ENCODE measurements around the gene FOXN1. TPM values are rescaled to one million over a fixed set of nuclear protein-coding genes. Genes with fewer than 3 reads are reported as not detected.

FOXN1 gene
- total and polyA plus RNA-seq, 2 of the 13 experiments (the other 11 are each of a cell fraction or from before 2014, with no cell fraction given), result 0.01 TPM; not detected in 1

DNA sequence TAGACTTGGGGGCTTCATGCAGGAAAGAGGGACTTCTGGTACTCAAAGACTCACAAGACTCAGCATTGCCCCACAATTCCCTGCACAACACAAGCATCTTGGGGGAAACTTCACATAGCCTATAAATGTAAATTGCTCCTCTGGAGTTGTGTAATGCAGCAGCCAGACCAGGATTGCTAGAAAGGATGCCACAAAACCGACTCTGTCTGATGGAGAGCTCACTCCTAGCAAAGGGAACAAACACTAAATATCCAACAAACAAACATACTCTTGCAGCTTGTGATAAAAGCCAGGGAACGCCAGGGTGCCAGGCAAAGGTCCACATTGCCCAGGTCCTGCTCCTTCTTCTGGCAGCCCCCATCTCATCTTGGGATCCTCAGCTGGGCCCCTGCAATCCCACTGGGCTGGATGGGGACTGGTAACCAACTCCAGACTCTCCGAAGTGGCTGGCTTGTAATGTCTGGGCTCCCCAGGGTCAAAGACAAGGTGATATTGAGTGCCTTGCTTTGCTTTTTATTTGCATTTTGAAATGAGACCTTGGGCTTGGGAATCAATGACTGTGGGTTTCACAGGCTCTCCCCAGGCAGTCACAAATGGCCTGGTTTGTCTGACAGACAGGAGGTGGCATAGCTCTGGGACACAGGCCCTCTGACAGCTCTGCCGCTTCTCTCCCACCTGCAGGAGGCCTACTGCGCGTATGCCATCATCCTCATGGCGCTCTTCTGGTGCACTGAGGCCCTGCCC is 17.4 kb upstream of the FOXN1 start (continued):
- TF ChIP-seq, protein P1, sequence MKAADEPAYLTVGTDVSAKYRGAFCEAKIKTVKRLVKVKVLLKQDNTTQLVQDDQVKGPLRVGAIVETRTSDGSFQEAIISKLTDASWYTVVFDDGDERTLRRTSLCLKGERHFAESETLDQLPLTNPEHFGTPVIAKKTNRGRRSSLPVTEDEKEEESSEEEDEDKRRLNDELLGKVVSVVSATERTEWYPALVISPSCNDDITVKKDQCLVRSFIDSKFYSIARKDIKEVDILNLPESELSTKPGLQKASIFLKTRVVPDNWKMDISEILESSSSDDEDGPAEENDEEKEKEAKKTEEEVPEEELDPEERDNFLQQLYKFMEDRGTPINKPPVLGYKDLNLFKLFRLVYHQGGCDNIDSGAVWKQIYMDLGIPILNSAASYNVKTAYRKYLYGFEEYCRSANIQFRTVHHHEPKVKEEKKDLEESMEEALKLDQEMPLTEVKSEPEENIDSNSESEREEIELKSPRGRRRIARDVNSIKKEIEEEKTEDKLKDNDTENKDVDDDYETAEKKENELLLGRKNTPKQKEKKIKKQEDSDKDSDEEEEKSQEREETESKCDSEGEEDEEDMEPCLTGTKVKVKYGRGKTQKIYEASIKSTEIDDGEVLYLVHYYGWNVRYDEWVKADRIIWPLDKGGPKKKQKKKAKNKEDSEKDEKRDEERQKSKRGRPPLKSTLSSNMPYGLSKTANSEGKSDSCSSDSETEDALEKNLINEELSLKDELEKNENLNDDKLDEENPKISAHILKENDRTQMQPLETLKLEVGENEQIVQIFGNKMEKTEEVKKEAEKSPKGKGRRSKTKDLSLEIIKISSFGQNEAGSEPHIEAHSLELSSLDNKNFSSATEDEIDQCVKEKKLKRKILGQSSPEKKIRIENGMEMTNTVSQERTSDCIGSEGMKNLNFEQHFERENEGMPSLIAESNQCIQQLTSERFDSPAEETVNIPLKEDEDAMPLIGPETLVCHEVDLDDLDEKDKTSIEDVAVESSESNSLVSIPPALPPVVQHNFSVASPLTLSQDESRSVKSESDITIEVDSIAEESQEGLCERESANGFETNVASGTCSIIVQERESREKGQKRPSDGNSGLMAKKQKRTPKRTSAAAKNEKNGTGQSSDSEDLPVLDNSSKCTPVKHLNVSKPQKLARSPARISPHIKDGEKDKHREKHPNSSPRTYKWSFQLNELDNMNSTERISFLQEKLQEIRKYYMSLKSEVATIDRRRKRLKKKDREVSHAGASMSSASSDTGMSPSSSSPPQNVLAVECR (CRISPR knock-in tag; IDR thresholded peaks at IDR 0.05; ENCODE audit: borderline replicate concordance), result peak; percentile 26; the same call in 1 of the 2 replicates
- TF ChIP-seq, protein P2, sequence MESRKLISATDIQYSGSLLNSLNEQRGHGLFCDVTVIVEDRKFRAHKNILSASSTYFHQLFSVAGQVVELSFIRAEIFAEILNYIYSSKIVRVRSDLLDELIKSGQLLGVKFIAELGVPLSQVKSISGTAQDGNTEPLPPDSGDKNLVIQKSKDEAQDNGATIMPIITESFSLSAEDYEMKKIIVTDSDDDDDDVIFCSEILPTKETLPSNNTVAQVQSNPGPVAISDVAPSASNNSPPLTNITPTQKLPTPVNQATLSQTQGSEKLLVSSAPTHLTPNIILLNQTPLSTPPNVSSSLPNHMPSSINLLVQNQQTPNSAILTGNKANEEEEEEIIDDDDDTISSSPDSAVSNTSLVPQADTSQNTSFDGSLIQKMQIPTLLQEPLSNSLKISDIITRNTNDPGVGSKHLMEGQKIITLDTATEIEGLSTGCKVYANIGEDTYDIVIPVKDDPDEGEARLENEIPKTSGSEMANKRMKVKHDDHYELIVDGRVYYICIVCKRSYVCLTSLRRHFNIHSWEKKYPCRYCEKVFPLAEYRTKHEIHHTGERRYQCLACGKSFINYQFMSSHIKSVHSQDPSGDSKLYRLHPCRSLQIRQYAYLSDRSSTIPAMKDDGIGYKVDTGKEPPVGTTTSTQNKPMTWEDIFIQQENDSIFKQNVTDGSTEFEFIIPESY (CRISPR knock-in tag; IDR thresholded peaks at IDR 0.05), result peak; percentile 47; the same call in 1 of the 2 replicates
- TF ChIP-seq, protein P3, sequence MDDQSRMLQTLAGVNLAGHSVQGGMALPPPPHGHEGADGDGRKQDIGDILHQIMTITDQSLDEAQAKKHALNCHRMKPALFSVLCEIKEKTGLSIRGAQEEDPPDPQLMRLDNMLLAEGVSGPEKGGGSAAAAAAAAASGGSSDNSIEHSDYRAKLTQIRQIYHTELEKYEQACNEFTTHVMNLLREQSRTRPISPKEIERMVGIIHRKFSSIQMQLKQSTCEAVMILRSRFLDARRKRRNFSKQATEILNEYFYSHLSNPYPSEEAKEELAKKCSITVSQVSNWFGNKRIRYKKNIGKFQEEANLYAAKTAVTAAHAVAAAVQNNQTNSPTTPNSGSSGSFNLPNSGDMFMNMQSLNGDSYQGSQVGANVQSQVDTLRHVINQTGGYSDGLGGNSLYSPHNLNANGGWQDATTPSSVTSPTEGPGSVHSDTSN (CRISPR knock-in tag; IDR thresholded peaks at IDR 0.05; ENCODE audit: borderline replicate concordance), result no peak
- TF ChIP-seq NCOA1 (CRISPR knock-in tag; IDR thresholded peaks at IDR 0.05) (no peak), ZNF776 (CRISPR knock-in tag; IDR thresholded peaks at IDR 0.05) (no peak), ZNF777 (CRISPR knock-in tag; IDR thresholded peaks at IDR 0.05) (no peak), RARA (CRISPR knock-in tag; IDR thresholded peaks at IDR 0.05) (peak; percentile 56), ZC3H13 (CRISPR knock-in tag; IDR thresholded peaks at IDR 0.05) (no peak), PAXIP1 (CRISPR knock-in tag; conservative IDR thresholded peaks at IDR 0.05) (peak; percentile 4), PPARG (CRISPR knock-in tag; conservative IDR thresholded peaks at IDR 0.05) (no peak), CHD4 (IDR thresholded peaks at IDR 0.05; ENCODE audit: borderline replicate concordance, low read length) (0 out of 2 replicates have a peak, but pooled peaks have one; percentile 18), ZFP91 (CRISPR knock-in tag; IDR thresholded peaks at IDR 0.05; ENCODE audit: borderline replicate concordance) (no peak), RARG (CRISPR knock-in tag; IDR thresholded peaks at IDR 0.05; ENCODE audit: low read depth) (no peak), SALL1 (CRISPR knock-in tag; IDR thresholded peaks at IDR 0.05) (peak; percentile 45; the same call in 1 of the 2 replicates)

Measured in HepG2 (cell line).